ENCODE data around the gene KIF16B. TPM values are rescaled to one million over a fixed set of nuclear protein-coding genes. Genes with fewer than 3 reads are reported as not detected.
A peak's percentile ranks its signal among the peaks of the same experiment; 100 is the strongest.

Gene KIF16B
- total and polyA plus RNA-seq, 9 of the 15 experiments (the other 6 are each of a cell fraction or from before 2014, with no cell fraction given), result 1.00 to 10.6 (median 8.5) TPM

GRCh38 chr20:16548068-16548672 lies 25.1 kb downstream of the KIF16B start:
- peak in 1 of 2 experiments; percentile 17; a peak in 1 of 4 replicates for TF ChIP-seq RAD21 (CRISPR knock-in tag; conservative IDR thresholded peaks at IDR 0.05 in 1 of 2, IDR thresholded peaks at IDR 0.05 in 1 of 2)
- TF ChIP-seq RBM39 (optimal IDR thresholded peaks at IDR 0.05; ENCODE audit: low read depth, low read length), result no peak
- peak; percentile 80 for TF ChIP-seq CREM (IDR thresholded peaks at IDR 0.05; ENCODE audit: low read depth)
- 0 out of 2 replicates have a peak, but pooled peaks have one; percentile 16 for TF ChIP-seq FOSL1 (tag; conservative IDR thresholded peaks at IDR 0.05)
- TF ChIP-seq CBFA2T3 (IDR thresholded peaks at IDR 0.05), result peak; percentile 43; the same call in 1 of the 2 replicates
- TF ChIP-seq ZNF511 (CRISPR knock-in tag; IDR thresholded peaks at IDR 0.05), result no peak
- no peak for TF ChIP-seq TOE1 (IDR thresholded peaks at IDR 0.05; ENCODE audit: borderline replicate concordance)
- no peak for TF ChIP-seq TOE1 (CRISPR knock-in tag; IDR thresholded peaks at IDR 0.05; ENCODE audit: borderline replicate concordance, low read depth)
- TF ChIP-seq NR3C1 (CRISPR knock-in tag; IDR thresholded peaks at IDR 0.05), result no peak
- no peak for TF ChIP-seq ATF7 (IDR thresholded peaks at IDR 0.05)
- TF ChIP-seq, protein P1, sequence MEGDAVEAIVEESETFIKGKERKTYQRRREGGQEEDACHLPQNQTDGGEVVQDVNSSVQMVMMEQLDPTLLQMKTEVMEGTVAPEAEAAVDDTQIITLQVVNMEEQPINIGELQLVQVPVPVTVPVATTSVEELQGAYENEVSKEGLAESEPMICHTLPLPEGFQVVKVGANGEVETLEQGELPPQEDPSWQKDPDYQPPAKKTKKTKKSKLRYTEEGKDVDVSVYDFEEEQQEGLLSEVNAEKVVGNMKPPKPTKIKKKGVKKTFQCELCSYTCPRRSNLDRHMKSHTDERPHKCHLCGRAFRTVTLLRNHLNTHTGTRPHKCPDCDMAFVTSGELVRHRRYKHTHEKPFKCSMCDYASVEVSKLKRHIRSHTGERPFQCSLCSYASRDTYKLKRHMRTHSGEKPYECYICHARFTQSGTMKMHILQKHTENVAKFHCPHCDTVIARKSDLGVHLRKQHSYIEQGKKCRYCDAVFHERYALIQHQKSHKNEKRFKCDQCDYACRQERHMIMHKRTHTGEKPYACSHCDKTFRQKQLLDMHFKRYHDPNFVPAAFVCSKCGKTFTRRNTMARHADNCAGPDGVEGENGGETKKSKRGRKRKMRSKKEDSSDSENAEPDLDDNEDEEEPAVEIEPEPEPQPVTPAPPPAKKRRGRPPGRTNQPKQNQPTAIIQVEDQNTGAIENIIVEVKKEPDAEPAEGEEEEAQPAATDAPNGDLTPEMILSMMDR (IDR thresholded peaks at IDR 0.05 in 2 of 3, conservative IDR thresholded peaks at IDR 0.05 in 1 of 3; ENCODE audit: insufficient read depth in 2 of 3, low read depth in 1 of 3, low read length in 3 of 3), result 0 out of 6 replicates have a peak, but pooled peaks of 1 of the 3 experiments have one; percentile 10
- no peak for TF ChIP-seq ZNF707 (CRISPR knock-in tag; conservative IDR thresholded peaks at IDR 0.05)
- peak; percentile 33; the same call in 1 of the 2 replicates for TF ChIP-seq CTBP1 (IDR thresholded peaks at IDR 0.05; ENCODE audit: borderline replicate concordance)
- TF ChIP-seq ATF1 (CRISPR knock-in tag; IDR thresholded peaks at IDR 0.05), result no peak
- peak; percentile 75 for TF ChIP-seq ATF1 (tag; IDR thresholded peaks at IDR 0.05)
- no peak for TF ChIP-seq CBX1 (IDR thresholded peaks at IDR 0.05; ENCODE audit: low read depth)
- no peak for TF ChIP-seq DMBX1 (CRISPR knock-in tag; IDR thresholded peaks at IDR 0.05; ENCODE audit: borderline replicate concordance)
- TF ChIP-seq CREB1 (IDR thresholded peaks at IDR 0.05), result peak; percentile 76
- TF ChIP-seq CREB1 (CRISPR knock-in tag; IDR thresholded peaks at IDR 0.05), result peak; percentile 62
- TF ChIP-seq HIVEP1 (CRISPR knock-in tag; IDR thresholded peaks at IDR 0.05), result no peak
- FAIRE-seq (peak; percentile 60), DNase-seq (ENCODE audit: extremely low read depth in 1 of 4, low spot score in 3 of 4) (peak; percentile 13 to 69 (median 28)), ATAC-seq (peak; percentile 93)
- H3K27ac ChIP-seq (ENCODE audit: extremely low read depth, low read depth, low read length), result no peak overlapping the region; the same call in 2 of the 3 replicates
- no peaks in the 10 kb centered on the region for H4K20me1 ChIP-seq (replicated peaks; ENCODE audit: control insufficient read depth, insufficient read depth, low read length)
- H2AFZ ChIP-seq (ENCODE audit: low read depth, low read length), result peak overlapping the region; percentile 42; the same call in 1 of the 2 replicates
- ChIA-PET CTCF (ENCODE audit: low intra/inter-chr PET ratio) (no interaction called here), POLR2A (interaction anchor here (0.6 to 1.0 kb wide), 2 partner anchors 9 to 27 kb away, joined by 4 read pairs; no protein-coding TSS in a partner anchor)
- 8% methylated on average over 6 of the region's 12 CpGs for WGBS (ENCODE audit: insufficient coverage, low coverage, missing lambda C conversion rate)
- BruUV-seq (replicated peaks), result no TSS peak
- H3K9me3 ChIP-seq (replicated peaks; ENCODE audit: control insufficient read depth, insufficient read depth, low read depth, low read length), result no peaks in the 10 kb centered on the region
- H3K27me3 ChIP-seq (ENCODE audit: control insufficient read depth in 2 of 2, insufficient read depth in 2 of 2, low read length in 2 of 2), result no peaks in the 10 kb centered on the region
- no peaks in the 10 kb centered on the region; the same call in 1 of the 3 replicates for H3K79me2 ChIP-seq (ENCODE audit: control insufficient read depth, insufficient read depth, low read length)
- H3K9me1 ChIP-seq (ENCODE audit: control insufficient read depth, insufficient read depth, low read length), result no peaks in the 10 kb centered on the region
- no peaks in the 10 kb centered on the region for H3K36me3 ChIP-seq (ENCODE audit: control insufficient read depth, insufficient read depth, low read length)
- peak overlapping the region in 1 of 2 experiments; percentile 50; a peak in 1 of 4 replicates for H3K9ac ChIP-seq (ENCODE audit: insufficient read depth in 1 of 2, low read depth in 2 of 2, low read length in 2 of 2)
- H3K4me3 ChIP-seq, result no peak overlapping the region; the same call in 1 of the 2 replicates
- intact Hi-C loops (cut with micrococcal nuclease), result no loop called here
- in situ Hi-C loops (cut with MboI), result no loop called here
- H3K4me2 ChIP-seq (ENCODE audit: insufficient read depth, low read length), result peak overlapping the region; percentile 67
- no peaks in the 10 kb centered on the region; a peak in 3 of 5 replicates for H3K4me1 ChIP-seq (replicated peaks in 1 of 2; ENCODE audit: control insufficient read depth in 2 of 2, insufficient read depth in 2 of 2, low read length in 2 of 2)
